HG02798 (cell line): Measurements from ENCODE around the gene KIAA1671.

Experiments used
- ATAC-seq: cut with Tn5 transposase; IDR thresholded peaks from one replicate; pipeline ENCODE4 v1.9.1; 2021; ENCODE audit warnings: mild to moderate bottlenecking; ENCODE audit not compliant: unreplicated experiment, poor library complexity

KIAA1671 gene

DNA sequence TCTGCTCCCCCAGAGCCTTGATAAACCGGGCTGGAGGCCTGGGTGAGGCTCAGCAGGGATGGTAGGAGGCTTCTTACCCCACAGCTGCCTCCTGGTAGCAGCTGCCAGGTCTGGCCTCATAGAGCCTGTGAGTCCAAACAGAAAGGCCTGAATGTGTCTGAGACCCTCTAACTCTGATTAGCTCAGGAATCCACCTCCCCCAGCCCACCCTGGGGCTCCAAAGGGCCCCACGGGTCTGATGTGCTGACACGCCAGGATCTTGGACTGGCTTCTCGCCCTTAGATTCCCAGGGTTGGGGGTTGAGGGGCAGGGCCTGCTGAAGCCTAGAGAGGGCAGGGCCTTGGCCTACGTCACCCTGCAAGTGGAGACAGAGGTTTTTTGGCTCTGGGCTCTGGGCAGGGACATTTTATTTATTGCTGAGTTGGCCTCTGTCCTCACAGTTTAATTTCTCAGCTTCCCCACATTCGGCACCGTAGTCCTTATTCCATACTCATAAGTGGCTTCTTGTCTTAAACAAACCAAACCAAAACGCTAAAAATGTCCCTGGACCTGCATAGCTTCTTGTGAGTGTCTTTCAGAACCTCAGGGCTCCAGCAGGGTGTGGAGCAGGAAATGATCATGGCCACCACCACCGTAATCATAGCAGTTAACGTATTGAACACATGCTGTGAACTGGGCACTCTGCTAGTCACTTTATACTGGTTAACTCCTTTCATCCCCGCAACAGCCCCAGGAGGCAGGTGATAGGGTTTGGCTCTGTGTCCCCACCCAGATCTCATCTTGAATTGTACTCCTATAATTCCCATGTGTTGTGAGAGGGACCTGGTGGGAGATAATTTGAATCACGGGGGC is 25.1 kb downstream of the KIAA1671 start:
- no peak for ATAC-seq

DNA sequence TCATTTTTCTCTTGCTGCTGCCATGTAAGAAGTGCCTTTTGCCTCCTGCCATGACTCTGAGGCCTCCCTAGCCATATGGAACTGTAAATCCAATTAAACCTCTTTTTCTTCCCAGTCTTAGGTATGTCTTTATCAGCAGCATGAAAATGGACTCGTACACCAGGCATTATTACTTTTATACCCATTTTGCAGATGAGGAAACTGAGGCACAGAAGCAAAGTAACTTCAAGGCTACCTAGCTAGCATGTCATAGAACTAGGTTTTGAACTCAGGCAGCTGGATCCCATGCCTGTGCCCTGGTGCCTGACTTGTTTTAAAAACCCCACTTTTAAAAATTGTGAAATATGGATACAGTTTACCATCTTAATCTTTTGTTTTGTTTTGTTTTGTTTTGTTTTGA is 25.8 kb downstream of the KIAA1671 start:
- ATAC-seq: no peak

DNA sequence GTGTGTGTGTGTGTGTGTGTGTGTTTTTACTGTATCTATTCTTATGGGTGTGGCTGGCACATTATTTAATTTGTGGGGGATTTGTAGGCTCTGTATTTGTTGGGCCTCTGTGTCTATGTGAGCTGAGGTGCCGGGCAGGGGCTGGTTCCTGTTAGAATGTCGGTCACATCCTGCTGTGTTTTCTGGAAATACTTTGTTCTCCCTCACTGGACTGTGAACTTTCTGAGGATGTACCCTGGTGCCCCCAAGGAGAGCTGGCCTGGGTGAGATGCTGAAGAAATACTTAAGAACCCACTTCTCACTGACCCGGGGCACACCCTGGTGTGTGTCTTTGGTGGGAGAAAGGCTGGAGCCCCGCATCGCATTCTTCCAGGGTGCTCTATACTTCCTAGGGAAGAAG is 28.6 kb downstream of the KIAA1671 start:
- ATAC-seq: no peak

DNA sequence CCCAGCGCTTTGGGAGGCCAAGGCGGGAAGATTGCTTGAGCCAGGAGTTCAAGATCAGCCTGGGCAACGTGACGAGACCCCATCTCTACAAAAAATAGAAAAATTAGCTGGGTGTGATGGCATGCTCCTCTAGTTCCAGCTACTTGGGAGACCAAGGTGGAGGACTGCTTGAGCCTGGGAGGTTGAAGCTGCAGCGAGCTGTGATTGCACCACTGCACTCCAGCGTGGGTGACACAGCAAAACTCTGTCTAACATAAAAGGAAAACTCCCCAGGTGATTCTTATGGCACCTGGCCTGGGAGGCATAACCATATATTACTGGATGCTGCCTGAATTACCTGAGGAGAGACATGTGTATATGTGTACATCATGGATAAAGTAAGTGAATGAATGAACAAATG is 29.1 kb downstream of the KIAA1671 start:
- ATAC-seq: no peak

DNA sequence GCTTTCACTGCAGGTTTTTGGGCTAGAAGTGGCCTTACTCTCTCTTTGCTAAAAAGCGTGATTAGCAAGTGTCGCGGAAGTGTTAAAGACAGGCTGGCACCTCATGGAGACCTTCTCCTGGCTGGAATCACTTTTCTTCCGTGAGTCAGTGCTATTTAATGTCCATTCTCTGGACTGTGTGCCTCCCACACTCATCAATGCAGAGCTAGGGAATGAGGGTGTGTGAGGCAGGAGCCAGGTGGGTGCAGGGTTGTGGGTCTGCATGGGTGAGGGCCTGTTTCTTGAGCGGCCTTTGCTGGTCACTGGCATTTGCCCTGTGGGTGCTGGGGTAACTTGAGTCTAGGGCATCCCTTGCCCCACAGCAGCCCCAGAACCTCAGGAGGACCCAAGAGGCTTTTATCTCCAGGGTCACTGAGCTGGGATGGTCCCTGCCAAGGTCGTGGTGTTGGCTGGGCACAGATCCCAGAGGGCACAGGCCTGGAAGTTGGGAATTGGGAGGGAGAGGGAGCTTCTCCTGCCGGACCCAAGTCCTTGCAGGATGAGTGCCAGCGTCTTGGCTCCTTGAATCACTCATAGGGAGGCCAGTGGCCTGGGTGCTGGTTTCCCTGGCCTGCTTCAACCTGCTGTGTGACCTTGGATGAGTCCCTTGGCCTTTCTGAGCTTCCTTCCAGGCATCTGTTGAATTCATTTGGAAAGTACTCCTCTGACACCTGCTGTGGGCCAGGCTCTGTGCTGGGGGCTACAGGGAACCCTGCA is 30.0 kb downstream of the KIAA1671 start:
- ATAC-seq: no peak

DNA sequence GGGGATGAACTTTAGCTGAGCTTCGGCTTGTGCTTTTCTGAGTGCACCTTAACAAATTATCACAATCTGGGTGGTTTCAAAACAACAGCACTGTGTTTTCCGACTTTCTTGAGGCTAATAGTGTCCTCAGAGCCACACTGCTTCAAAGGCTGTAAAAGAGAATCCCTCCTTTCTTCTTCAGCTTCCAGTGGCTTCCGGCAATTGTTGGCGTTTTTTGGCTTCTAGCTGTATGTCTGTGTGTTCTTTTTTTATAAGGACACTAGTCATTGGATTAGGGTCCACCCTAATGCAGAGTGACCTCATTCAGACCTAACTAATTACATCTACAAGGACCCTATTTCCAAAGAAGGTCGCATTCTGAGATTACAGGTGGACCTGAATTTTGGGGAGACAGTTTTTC is 30.6 kb downstream of the KIAA1671 start:
- no peak for ATAC-seq

DNA sequence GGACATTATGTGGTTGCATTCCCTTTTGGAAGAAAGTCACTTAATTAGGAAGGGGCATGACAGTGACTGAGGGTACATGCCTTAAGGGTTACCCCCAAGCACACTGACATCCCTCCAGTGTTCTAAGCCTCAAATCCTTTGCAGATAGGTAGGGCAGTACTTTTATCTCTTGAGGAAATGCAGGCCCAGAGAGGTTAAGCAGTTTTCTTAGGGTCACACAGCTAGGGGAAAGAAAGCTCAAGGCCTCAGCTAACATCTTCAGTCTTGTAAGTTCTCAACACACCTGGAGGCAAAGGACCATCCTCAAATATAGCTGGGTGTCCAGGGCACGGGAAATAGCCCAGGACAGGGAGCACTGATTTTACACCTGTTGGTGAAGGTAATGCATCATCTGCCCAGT is 31.6 kb downstream of the KIAA1671 start:
- no peak for ATAC-seq

DNA sequence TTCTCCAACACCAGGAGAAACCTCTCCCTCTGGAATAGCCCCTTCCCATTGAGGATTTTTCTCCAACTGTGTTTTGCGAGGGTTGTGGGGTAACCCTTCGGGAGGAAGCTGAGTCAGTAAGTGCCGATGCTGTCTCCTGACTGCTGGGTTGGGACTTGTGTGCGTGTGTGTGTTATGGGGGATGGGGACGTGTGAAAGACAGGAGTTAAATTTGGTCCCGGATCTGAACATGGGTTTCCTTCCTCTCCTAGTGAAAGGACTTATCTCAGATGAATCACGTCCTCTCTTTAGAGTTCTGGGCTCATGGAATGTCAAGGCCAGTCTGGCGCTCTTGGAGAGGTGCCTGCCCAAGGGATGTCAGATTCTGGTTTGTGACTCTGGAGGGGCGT is 33.3 kb downstream of the KIAA1671 start:
- no peak for ATAC-seq

DNA sequence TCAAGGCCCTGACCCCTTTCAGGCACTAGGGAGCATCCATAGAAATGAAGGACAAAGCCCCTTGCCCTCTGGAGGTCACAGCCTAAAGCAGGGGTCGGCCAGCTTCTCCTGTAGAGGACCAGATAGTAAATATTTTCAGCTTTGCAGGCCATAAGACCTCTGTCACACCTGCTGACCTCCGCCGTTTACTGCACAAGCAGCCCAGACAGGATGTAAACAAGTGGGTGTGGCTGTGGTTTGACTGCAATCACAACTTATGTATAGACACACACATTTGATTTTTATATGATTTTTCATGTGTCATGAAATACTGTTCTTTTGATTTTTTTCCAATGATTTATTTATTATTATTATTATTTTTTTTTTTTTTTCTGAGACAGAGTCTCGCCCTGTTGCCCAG is 34.3 kb downstream of the KIAA1671 start:
- ATAC-seq: no peak

DNA sequence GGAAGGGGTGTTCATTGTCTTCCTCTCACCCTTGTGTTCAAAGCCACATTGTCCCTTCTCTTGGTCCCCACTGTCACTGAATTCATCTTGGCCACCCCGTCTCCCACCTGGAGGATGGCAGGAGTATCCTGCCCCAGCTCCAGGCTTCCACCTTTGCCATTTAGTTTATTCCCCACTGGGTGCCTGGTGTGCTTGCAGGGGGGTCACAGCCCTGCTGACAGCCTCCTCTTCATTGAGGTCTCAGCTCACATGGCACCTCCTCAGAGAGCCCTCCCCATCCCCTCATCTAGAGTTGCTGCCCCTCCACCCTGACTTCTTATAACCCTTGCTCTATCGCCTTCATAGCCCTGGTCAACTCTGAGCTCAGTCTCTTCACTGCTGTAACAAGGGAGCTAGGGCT is 36.6 kb downstream of the KIAA1671 start:
- no peak for ATAC-seq

DNA sequence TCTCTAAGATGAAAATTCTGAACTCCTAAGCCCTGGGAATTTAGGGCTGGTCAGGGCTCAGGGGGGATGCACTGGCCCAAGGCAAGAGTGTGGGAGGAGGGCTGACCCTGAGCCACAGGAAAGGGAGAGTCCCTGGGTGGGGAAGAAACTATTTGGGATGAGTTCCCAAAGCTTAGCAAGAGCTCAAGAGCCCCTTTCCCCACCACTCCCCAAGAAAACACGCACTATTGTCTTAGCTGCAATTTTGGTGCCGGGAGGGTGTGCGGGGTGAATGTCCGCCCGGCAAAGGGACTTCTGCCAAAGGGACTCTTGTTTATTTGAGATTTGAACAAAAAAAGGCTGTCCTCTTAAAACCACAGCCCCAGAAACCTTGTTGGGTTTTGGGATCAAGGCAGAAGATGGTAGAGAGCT is 37.0 kb downstream of the KIAA1671 start:
- no peak for ATAC-seq

DNA sequence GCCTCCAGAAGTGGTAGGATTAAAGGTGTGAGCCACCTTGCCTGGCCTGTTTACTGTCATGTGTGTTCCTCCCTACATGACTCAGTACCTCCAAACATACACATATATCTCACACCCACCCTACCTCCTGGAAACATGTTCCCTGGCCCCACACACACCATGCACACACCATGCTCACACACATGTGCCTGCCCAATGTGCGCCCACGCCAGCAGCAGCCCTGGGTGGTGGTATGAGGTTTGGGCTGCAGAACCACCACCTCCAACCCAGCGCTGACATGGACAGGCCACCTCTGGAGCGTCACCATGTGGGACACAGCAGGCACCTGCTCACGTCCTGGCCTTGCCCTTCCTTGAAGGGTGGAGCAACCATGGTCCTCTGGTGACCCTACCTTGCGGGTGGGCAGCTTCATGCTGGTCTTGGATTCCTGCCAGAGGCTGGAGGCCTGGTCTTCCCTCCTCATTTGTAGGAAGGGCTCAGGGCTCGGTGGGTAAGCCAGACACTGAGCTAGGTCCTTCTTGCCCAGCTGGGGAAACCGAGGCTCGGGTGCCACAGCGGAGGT is 37.9 kb downstream of the KIAA1671 start:
- no peak for ATAC-seq

DNA sequence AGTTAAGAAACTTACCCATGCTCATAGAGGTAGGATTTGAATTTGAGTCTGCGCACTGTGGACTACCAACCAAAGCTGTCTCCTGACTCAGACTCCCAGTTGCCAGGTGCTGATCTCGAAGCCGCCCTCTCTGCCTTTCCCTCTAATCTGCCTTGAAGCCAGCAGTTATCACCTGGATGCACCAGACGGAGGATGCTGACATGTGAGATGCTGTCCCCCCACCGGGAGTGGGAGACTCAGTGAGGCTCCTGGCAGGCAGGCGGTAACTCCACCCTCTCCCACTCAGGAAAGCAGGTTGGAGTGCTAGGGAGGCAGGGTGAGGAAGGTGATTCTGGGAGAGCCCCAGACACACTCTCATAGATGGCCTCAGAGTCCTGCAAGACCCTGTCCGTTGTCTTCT is 40.4 kb downstream of the KIAA1671 start:
- ATAC-seq: no peak

DNA sequence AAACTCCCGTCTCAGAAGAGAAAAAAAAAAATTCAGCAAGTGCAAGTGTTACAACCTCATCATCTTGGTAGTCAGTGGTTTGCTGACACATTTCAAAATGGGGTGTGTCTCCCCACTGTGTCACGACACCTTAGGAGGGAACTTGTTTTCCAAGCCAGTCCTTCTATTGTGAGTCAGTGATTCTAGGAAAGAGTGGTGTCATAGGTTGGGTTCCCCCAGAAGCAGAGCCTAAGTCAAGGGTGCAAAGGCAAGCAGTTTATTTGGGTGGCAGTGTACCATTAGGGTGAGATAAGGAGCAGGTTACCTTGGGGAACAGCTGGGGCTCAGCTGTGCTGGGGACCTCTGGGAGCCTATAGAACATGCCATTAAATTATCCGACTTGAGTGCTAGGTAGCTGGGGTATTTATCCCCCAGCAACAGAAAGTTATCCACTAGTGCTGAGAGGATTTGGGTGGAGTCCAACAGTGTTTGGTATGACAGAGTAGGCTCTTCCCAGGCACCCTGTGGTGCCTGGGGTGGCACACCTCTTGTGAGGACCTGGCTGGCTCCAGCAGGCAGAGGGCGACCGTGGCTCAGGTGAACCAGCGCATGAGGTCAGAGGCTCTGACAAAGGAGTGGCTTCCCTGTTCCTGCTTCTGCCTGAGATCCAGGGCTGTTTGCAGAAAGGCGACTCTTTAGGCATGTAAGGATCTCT is 41.7 kb downstream of the KIAA1671 start:
- no peak for ATAC-seq

DNA sequence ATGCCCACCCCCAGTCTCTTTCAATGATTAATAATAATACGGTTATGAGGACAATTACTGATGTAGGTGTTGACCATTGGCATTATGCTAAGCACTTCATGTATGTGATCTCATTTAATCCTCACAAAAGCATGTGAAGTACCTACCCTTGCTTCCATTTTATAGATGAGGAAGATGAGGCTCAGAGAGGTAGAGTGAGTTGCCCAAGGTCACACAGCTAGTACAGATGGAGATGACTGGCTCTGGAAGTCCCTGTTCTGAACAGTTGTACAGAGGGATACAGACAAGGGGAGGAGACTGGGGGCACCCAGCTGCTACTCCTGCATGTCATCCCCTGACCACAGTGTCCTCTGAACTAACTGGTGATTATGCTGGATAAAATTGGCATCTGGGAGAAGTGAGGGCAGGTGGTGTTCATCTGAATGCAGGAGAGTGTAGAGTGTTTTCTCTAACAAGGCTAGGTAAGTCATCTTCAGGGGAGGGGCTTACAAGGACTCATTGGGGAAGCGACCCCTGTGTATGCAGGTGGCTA is 43.2 kb downstream of the KIAA1671 start:
- ATAC-seq: no peak

DNA sequence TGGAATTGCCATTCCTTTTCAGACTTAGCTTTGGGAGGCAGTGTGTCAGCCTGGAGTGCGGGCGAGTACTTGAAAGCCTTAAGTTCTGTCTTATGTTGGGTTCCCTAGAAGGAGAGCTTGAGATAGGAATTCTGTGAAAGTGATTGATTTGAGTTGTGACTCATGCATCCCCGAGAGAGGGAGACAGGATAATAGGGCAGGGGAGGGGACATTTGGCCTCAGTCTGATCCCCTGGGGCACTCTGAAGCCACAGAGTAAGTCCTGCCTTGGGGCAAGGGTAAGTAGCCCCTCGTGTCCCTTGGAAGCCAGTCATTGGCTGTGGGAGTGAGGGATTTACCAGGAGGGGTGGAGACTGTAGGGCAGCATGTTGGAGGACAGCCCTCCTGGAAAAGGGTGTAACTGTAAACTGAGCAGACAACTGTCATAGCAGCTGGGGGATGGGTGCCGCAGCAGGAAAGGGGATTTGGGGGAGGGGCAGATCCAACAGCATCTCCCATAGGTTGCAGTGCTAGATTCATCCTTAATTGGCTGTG is 44.0 kb downstream of the KIAA1671 start:
- no peak for ATAC-seq

DNA sequence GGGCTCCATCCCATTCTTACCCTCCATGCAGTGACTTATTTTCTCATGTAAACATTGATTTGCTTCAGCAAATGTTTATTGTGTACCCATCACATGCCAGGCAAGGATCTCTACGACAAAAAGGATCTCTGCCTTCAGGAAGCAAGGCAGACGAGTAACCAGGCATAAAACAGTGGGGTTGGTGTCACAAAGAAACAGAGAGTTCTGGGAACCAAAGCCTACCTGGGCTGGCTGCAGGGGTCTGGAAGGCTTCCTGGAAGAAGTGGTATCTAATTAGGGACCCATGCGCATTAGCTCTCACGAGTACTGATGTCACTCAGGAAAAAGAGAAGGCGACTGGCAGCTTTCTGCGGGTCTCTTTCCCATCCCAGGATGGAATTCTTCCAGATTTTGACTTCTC is 44.5 kb downstream of the KIAA1671 start:
- ATAC-seq: no peak

DNA sequence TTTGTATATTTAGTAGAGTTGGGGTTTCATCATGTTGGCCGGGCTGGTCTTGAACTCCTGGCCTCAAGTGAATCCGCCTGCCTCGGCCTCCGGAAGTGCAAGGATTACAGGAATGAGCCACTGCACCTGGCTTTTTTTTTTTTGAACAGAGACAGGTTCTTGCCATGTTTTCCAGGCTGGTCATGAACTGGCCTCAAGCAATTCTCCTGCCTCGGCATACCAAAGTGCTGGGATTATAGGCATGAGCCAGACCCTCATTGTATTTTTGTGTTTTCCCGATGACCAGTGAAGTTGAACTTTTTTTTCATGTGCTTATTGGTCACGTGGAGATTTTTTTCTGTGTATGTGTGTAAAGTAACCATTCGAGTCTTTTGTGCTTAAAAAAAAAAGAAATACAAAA is 48.2 kb downstream of the KIAA1671 start:
- no peak for ATAC-seq

DNA sequence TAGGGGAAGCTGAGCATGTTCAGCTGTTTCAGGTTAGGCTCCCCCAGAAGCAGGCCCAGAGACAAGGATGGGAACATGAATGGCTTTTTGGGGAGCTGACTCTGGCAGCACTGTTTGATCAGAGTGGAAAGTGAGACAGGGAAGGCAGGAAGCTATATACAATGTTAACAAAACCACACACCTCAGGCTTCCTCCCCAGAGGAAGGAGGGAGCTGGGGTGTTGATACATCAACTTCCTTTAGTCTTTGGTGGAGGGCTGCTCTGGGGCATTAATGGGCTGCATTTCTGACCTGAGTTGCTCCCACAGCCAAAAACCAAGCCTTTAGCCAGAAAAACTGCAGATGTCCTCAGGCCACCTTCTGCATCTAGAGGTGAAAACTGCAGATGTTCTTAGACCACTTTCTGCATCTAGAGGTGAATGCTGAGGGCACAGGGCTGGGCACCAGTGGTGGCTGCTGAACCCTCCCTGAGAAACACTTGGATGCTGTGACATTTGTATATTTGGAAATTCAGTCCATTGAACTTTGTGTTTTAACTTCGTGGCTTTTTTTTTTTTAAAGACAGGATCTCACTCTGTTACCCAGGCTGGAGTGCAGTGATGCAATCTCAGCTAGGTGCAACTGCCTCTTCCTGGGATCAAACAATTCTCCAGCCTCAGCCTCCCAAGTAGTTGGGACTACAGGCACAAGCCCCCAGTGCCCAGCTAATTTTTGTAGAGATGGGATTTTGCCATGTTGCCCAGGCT is 49.9 kb downstream of the KIAA1671 start:
- no peak for ATAC-seq

DNA sequence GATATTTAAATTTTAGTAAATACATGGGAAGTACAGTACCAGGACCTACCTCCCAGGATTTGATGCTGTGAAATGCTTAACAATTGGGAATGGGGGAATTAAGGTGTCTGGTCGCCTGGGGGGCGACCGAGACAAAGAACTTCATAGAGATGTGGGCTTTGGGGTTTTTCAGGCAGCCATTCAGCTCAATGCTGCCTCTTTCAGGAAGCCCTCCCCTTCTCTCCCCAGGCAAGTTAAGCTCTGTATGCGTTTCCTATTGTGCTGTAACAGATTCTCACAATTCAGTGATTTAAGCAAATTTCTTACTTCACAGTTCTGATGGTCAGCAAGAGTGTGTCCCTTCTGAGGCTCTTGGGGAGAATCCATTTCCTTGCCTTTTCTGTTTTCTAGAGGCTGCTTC is 53.8 kb downstream of the KIAA1671 start:
- no peak for ATAC-seq
